ENCODE results near the gene LTB4R. TPM values are rescaled to one million over a fixed set of nuclear protein-coding genes. Genes with fewer than 3 reads are reported as not detected.
A peak's percentile ranks its signal among the peaks of the same experiment; 100 is the strongest.

Gene LTB4R
- total RNA-seq, 1 experiment from 2014 or later, result 29.6 TPM

DNA sequence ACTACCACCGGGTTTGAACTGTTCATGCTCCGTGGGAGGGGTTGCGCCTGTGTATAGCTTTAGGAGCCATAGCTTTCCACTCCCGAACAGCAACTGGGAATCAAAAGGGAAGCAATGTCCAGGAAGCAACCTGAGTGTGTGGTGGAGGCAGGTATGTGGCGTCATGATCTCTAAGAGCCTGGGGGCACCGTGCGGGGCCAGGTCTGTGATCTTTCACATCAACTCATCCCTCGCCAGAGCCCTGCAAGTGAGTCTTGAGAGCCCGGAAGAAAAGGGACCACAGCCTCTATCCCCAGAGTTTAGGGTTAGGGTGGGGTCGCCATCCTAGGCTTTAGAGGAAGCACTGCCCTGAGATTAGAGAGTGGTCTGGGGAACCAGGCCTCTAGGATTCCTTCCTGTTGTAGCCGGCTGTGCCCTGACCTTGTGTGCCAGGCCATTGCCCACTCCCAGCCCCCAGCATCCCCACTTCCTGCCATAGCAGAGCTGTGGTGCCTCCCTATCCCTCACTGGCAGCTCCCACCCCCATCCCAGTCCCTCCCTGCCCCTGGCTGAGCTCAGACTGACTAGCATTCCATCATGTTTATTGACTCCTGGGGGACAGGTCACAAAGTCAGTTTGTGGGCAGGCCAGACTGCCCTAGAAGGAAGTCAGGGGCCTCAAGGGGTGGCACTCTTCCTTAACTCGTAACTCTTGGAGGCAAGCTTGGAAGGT lies 24.3 kb downstream of the LTB4R start:
- Histone ChIP-seq H3K27me3 (ENCODE audit: low read length) (no peaks in the 10 kb centered on the region), H4K20me1 (ENCODE audit: insufficient read depth, low read depth, low read length) (no peaks in the 10 kb centered on the region), H3K27ac (ENCODE audit: low read length) (no peak overlapping the region), H3K9me3 (ENCODE audit: low read length) (no peaks in the 10 kb centered on the region), H3K4me1 (ENCODE audit: low read length) (peaks cover 25% of the 10 kb centered on the region), H3K4me2 (ENCODE audit: low read depth, low read length, poor library complexity, severe bottlenecking) (no peak overlapping the region), H3K36me3 (ENCODE audit: insufficient read depth, low read length) (no peaks in the 10 kb centered on the region), H3K79me2 (ENCODE audit: low read length) (no peaks in the 10 kb centered on the region), H3K9me2 (replicated peaks; ENCODE audit: insufficient read depth, low read length) (no peaks in the 10 kb centered on the region), H3K9ac (ENCODE audit: low read length) (no peak overlapping the region), H2AFZ (ENCODE audit: low read length) (no peak overlapping the region), H3K4me3 (ENCODE audit: low read length) (no peak overlapping the region)
- DNase-seq, result no peak

GRCh38 chr14:24337144-24337823 lies 26.0 kb downstream of the LTB4R start:
- Histone ChIP-seq H3K79me2 (ENCODE audit: low read length) (no peaks in the 10 kb centered on the region), H3K27ac (ENCODE audit: low read length) (no peak overlapping the region), H3K9me2 (replicated peaks; ENCODE audit: insufficient read depth, low read length) (no peaks in the 10 kb centered on the region), H3K27me3 (ENCODE audit: low read length) (no peaks in the 10 kb centered on the region), H3K4me2 (ENCODE audit: low read depth, low read length, poor library complexity, severe bottlenecking) (no peak overlapping the region), H3K9me3 (ENCODE audit: low read length) (no peaks in the 10 kb centered on the region), H3K9ac (ENCODE audit: low read length) (no peak overlapping the region), H2AFZ (ENCODE audit: low read length) (no peak overlapping the region), H3K36me3 (ENCODE audit: insufficient read depth, low read length) (no peaks in the 10 kb centered on the region), H3K4me1 (ENCODE audit: low read length) (peaks cover 20% of the 10 kb centered on the region), H4K20me1 (ENCODE audit: insufficient read depth, low read depth, low read length) (no peaks in the 10 kb centered on the region), H3K4me3 (ENCODE audit: low read length) (no peak overlapping the region)
- DNase-seq, result no peak

DNA sequence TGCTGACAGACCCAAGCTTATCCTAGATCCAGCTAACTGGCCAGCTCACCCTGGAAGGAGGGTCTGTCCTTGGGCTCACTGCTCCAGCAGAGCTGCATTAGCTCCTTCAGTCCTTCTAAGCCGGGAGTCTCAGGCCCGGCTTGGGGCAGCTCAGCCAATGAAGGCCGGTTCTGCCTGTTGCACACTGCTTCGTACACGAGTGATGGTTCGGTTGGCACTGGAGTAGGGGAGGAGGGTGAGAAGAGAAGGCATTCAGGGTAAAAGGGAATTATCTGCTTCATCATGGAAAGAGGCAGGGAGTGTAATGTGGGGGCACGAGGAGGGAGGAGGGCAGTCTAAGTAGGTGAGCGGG lies 26.5 kb downstream of the LTB4R start:
- Histone ChIP-seq H3K4me3 (ENCODE audit: low read length) (no peak overlapping the region), H3K27ac (ENCODE audit: low read length) (no peak overlapping the region), H3K36me3 (ENCODE audit: insufficient read depth, low read length) (no peaks in the 10 kb centered on the region), H3K9me3 (ENCODE audit: low read length) (no peaks in the 10 kb centered on the region), H2AFZ (ENCODE audit: low read length) (no peak overlapping the region), H3K27me3 (ENCODE audit: low read length) (no peaks in the 10 kb centered on the region), H3K9me2 (replicated peaks; ENCODE audit: insufficient read depth, low read length) (no peaks in the 10 kb centered on the region), H3K4me1 (ENCODE audit: low read length) (peaks cover 15% of the 10 kb centered on the region), H3K9ac (ENCODE audit: low read length) (no peak overlapping the region), H3K79me2 (ENCODE audit: low read length) (no peaks in the 10 kb centered on the region), H4K20me1 (ENCODE audit: insufficient read depth, low read depth, low read length) (no peaks in the 10 kb centered on the region), H3K4me2 (ENCODE audit: low read depth, low read length, poor library complexity, severe bottlenecking) (no peak overlapping the region)
- no peak for DNase-seq

- no peaks in the 10 kb centered on the region for H4K20me1 ChIP-seq (ENCODE audit: insufficient read depth, low read depth, low read length)
- H3K9me3 ChIP-seq (ENCODE audit: low read length), result no peaks in the 10 kb centered on the region
- DNase-seq, result no peak
- H3K4me1 ChIP-seq (ENCODE audit: low read length), result peaks cover 10% of the 10 kb centered on the region
- 0 out of 2 replicates have a peak overlapping the region, but pooled peaks have one; percentile 57 for H3K4me3 ChIP-seq (ENCODE audit: low read length)
- H3K9ac ChIP-seq (ENCODE audit: low read length), result no peak overlapping the region
- H3K27ac ChIP-seq (ENCODE audit: low read length), result no peak overlapping the region
- H2AFZ ChIP-seq (ENCODE audit: low read length), result no peak overlapping the region
- no peaks in the 10 kb centered on the region for H3K36me3 ChIP-seq (ENCODE audit: insufficient read depth, low read length)
- no peaks in the 10 kb centered on the region for H3K27me3 ChIP-seq (ENCODE audit: low read length)
- peak overlapping the region; percentile 62 for H3K4me2 ChIP-seq (ENCODE audit: low read depth, low read length, poor library complexity, severe bottlenecking)
- H3K9me2 ChIP-seq (replicated peaks; ENCODE audit: insufficient read depth, low read length), result no peaks in the 10 kb centered on the region
- no peaks in the 10 kb centered on the region for H3K79me2 ChIP-seq (ENCODE audit: low read length)
These were observed 27.5 kb downstream of the LTB4R start for GRCh38 chr14:24338843-24339242.

GRCh38 chr14:24339284-24340151 lies 28.2 kb downstream of the LTB4R start, which contains the start of gene RIPK3:
Gene RIPK3, minus strand, starts transcription at chr14:24339991. Its CDS starts 165 bp downstream, at chr14:24339826.
- peak within 1 kb of the TSS; percentile 62 for H3K4me2 ChIP-seq (ENCODE audit: low read depth, low read length, poor library complexity, severe bottlenecking)
- no peaks in the 10 kb centered on the region for H4K20me1 ChIP-seq (ENCODE audit: insufficient read depth, low read depth, low read length)
- peaks cover 7% of the 10 kb centered on the region for H3K4me1 ChIP-seq (ENCODE audit: low read length)
- peak; percentile 77 for DNase-seq
- no peaks in the 10 kb centered on the region for H3K27me3 ChIP-seq (ENCODE audit: low read length)
- no peaks in the 10 kb centered on the region for H3K79me2 ChIP-seq (ENCODE audit: low read length)
- no peaks in the 10 kb centered on the region for H3K9me2 ChIP-seq (replicated peaks; ENCODE audit: insufficient read depth, low read length)
- H3K9ac ChIP-seq (ENCODE audit: low read length), result peak within 1 kb of the TSS; percentile 59
- peak within 1 kb of the TSS; percentile 78; the same call in 1 of the 2 replicates for H2AFZ ChIP-seq (ENCODE audit: low read length)
- H3K36me3 ChIP-seq (ENCODE audit: insufficient read depth, low read length), result no peaks in the 10 kb centered on the region
- H3K9me3 ChIP-seq (ENCODE audit: low read length), result no peaks in the 10 kb centered on the region
- peak within 1 kb of the TSS; percentile 57 for H3K4me3 ChIP-seq (ENCODE audit: low read length)
- H3K27ac ChIP-seq (ENCODE audit: low read length), result no peak within 1 kb of the TSS

- H3K79me2 ChIP-seq (ENCODE audit: low read length), result no peaks in the 10 kb centered on the region
- no peaks in the 10 kb centered on the region for H4K20me1 ChIP-seq (ENCODE audit: insufficient read depth, low read depth, low read length)
- H3K9me3 ChIP-seq (ENCODE audit: low read length), result no peaks in the 10 kb centered on the region
- H3K4me1 ChIP-seq (ENCODE audit: low read length), result peaks cover 7% of the 10 kb centered on the region
- H3K27me3 ChIP-seq (ENCODE audit: low read length), result no peaks in the 10 kb centered on the region
- no peak overlapping the region for H3K9ac ChIP-seq (ENCODE audit: low read length)
- no peaks in the 10 kb centered on the region for H3K36me3 ChIP-seq (ENCODE audit: insufficient read depth, low read length)
- no peaks in the 10 kb centered on the region for H3K9me2 ChIP-seq (replicated peaks; ENCODE audit: insufficient read depth, low read length)
- H3K4me3 ChIP-seq (ENCODE audit: low read length), result no peak overlapping the region
- H3K4me2 ChIP-seq (ENCODE audit: low read depth, low read length, poor library complexity, severe bottlenecking), result no peak overlapping the region
- H3K27ac ChIP-seq (ENCODE audit: low read length), result no peak overlapping the region
- no peak overlapping the region for H2AFZ ChIP-seq (ENCODE audit: low read length)
- DNase-seq, result no peak
These were observed 29.3 kb downstream of the LTB4R start for GRCh38 chr14:24340606-24341005.

- H3K4me2 ChIP-seq (ENCODE audit: low read depth, low read length, poor library complexity, severe bottlenecking), result no peak overlapping the region
- no peak overlapping the region for H2AFZ ChIP-seq (ENCODE audit: low read length)
- H3K27me3 ChIP-seq (ENCODE audit: low read length), result no peaks in the 10 kb centered on the region
- no peak overlapping the region for H3K4me3 ChIP-seq (ENCODE audit: low read length)
- peaks cover 7% of the 10 kb centered on the region for H3K4me1 ChIP-seq (ENCODE audit: low read length)
- H3K27ac ChIP-seq (ENCODE audit: low read length), result no peak overlapping the region
- H3K9me3 ChIP-seq (ENCODE audit: low read length), result no peaks in the 10 kb centered on the region
- H3K36me3 ChIP-seq (ENCODE audit: insufficient read depth, low read length), result no peaks in the 10 kb centered on the region
- no peaks in the 10 kb centered on the region for H4K20me1 ChIP-seq (ENCODE audit: insufficient read depth, low read depth, low read length)
- DNase-seq, result no peak
- H3K9ac ChIP-seq (ENCODE audit: low read length), result no peak overlapping the region
- H3K79me2 ChIP-seq (ENCODE audit: low read length), result no peaks in the 10 kb centered on the region
- H3K9me2 ChIP-seq (replicated peaks; ENCODE audit: insufficient read depth, low read length), result no peaks in the 10 kb centered on the region
These were observed 31.6 kb downstream of the LTB4R start for GRCh38 chr14:24342889-24343288.

All from Karpas-422 (cell line).